Activated CD4-positive, alpha-beta memory T cell treated with anti-CD3 and anti-CD28 coated beads, Interleukin-2, amount 10 ng/mL, durations not matched to agents 7 days and 5 days (primary cell): Measurements from ENCODE around the gene PALLD. TPM values are rescaled to one million over a fixed set of nuclear protein-coding genes. Genes with fewer than 3 reads are reported as not detected.

Experiments used
- CTCF ChIA-PET: fragments of 350-600 bp; sonication (Branson Sonifier 250); formaldehyde crosslinking; loops from one replicate; lab custom pipeline; 2021; ENCODE audit warnings: antibody characterized with exemption, inconsistent platforms; lab: Charles Lee
- POLR2A ChIA-PET: fragments of 350-600 bp; sonication (Branson Sonifier 250); formaldehyde crosslinking; loops from one replicate; lab custom pipeline; 2021; ENCODE audit warnings: antibody characterized with exemption; lab: Charles Lee
- DNase-seq: peaks from one replicate; pipeline ENCODE4 v3.0.0-alpha.2; 2020
- H3K27ac Mint-ChIP-seq: one replicate; pipeline ENCODE4 v1.8.0; 2021; ENCODE audit warnings: mild to moderate bottlenecking, mixed read lengths
- H3K27me3 Mint-ChIP-seq: one replicate; pipeline ENCODE4 v1.8.0; 2021; ENCODE audit warnings: mixed read lengths
- H3K36me3 Mint-ChIP-seq: one replicate; pipeline ENCODE4 v1.8.0; 2021; ENCODE audit warnings: low read depth, mixed read lengths
- H3K4me1 Mint-ChIP-seq: one replicate; pipeline ENCODE4 v1.8.0; 2021; ENCODE audit warnings: mixed read lengths
- H3K4me3 Mint-ChIP-seq: one replicate; pipeline ENCODE4 v1.8.0; 2021; ENCODE audit warnings: mild to moderate bottlenecking, mixed read lengths
- H3K9me3 Mint-ChIP-seq: one replicate; pipeline ENCODE4 v1.8.0; 2021; ENCODE audit warnings: mixed read lengths
- total RNA-seq, 2 experiments: library from RNA; stranded (reverse); gene quantifications; one replicate each; pipeline ENCODE4 v1.2.3, GENCODE V29; 2021

The PALLD gene
- total RNA-seq, 2 experiments from 2014 or later: 5.4 to 5.8 TPM

GRCh38 chr4:168593399-168593798 lies 96.5 kb downstream of the PALLD start:
- DNase-seq: no peak
- H3K4me1 Mint-ChIP-seq: no peaks in the 10 kb centered on the region
- CTCF ChIA-PET: no interaction called here

GRCh38 chr4:168594121-168594520 lies 97.3 kb downstream of the PALLD start:
- ChIA-PET CTCF (interaction anchor here (0.6 kb wide), 1 partner anchor 87 kb away, joined by 3 read pairs; no protein-coding TSS in a partner anchor), POLR2A (no interaction called here)
- no peaks in the 10 kb centered on the region for H3K36me3 Mint-ChIP-seq
- no peaks in the 10 kb centered on the region for H3K9me3 Mint-ChIP-seq
- H3K4me1 Mint-ChIP-seq: no peaks in the 10 kb centered on the region
- H3K4me3 Mint-ChIP-seq: no peak overlapping the region
- peaks cover 7% of the 10 kb centered on the region for H3K27me3 Mint-ChIP-seq
- H3K27ac Mint-ChIP-seq: no peak overlapping the region
- DNase-seq: no peak

More at GRCh38 chr4:168593399-168593798, 96.5 kb downstream of the PALLD start:
- no peaks in the 10 kb centered on the region for H3K36me3 Mint-ChIP-seq
- H3K27me3 Mint-ChIP-seq: peaks cover 7% of the 10 kb centered on the region
- H3K4me3 Mint-ChIP-seq: no peak overlapping the region
- POLR2A ChIA-PET: no interaction called here
- H3K9me3 Mint-ChIP-seq: no peaks in the 10 kb centered on the region
- no peak overlapping the region for H3K27ac Mint-ChIP-seq

- H3K9me3 Mint-ChIP-seq: no peaks in the 10 kb centered on the region
- H3K36me3 Mint-ChIP-seq: no peaks in the 10 kb centered on the region
- ChIA-PET CTCF (interaction anchor here (1.3 kb wide), 1 partner anchor 13 kb away, joined by 4 read pairs; no protein-coding TSS in a partner anchor), POLR2A (no interaction called here)
- H3K27me3 Mint-ChIP-seq: peaks cover 7% of the 10 kb centered on the region
- H3K4me1 Mint-ChIP-seq: no peaks in the 10 kb centered on the region
- H3K27ac Mint-ChIP-seq: no peak overlapping the region
- no peak overlapping the region for H3K4me3 Mint-ChIP-seq
- DNase-seq: no peak
Measured at GRCh38 chr4:168598191-168598590, 101.3 kb downstream of the PALLD start.

- H3K36me3 Mint-ChIP-seq: no peaks in the 10 kb centered on the region
- H3K4me3 Mint-ChIP-seq: no peak overlapping the region
- H3K4me1 Mint-ChIP-seq: no peaks in the 10 kb centered on the region
Measured at GRCh38 chr4:168600796-168601583, 104.1 kb downstream of the PALLD start.

GRCh38 chr4:168601899-168602298 lies 105.0 kb downstream of the PALLD start:
- Mint-ChIP-seq H3K36me3 (no peaks in the 10 kb centered on the region), H3K27ac (no peak overlapping the region), H3K27me3 (peaks cover 12% of the 10 kb centered on the region), H3K4me1 (no peaks in the 10 kb centered on the region), H3K4me3 (no peak overlapping the region), H3K9me3 (no peaks in the 10 kb centered on the region)
- ChIA-PET CTCF (interaction anchor here (1.2 kb wide), 1 partner anchor 9 kb away, joined by 3 read pairs; no protein-coding TSS in a partner anchor), POLR2A (no interaction called here)
- no peak for DNase-seq

More at GRCh38 chr4:168600796-168601583, 104.1 kb downstream of the PALLD start:
- peaks cover 10% of the 10 kb centered on the region for H3K27me3 Mint-ChIP-seq
- POLR2A ChIA-PET: interaction anchor here (0.6 kb wide), 1 partner anchor 211 kb away, joined by 3 read pairs; no protein-coding TSS in a partner anchor
- no peak for DNase-seq
- CTCF ChIA-PET: interaction anchor here (1.2 to 1.4 kb wide), 2 partner anchors 9 to 80 kb away, joined by 3 read pairs; no protein-coding TSS in a partner anchor
- no peaks in the 10 kb centered on the region for H3K9me3 Mint-ChIP-seq
- no peak overlapping the region for H3K27ac Mint-ChIP-seq

- Mint-ChIP-seq H3K9me3 (no peaks in the 10 kb centered on the region), H3K4me3 (no peak overlapping the region), H3K4me1 (no peaks in the 10 kb centered on the region), H3K36me3 (no peaks in the 10 kb centered on the region), H3K27ac (no peak overlapping the region), H3K27me3 (peaks cover 14% of the 10 kb centered on the region)
- CTCF ChIA-PET: no interaction called here
- DNase-seq: no peak
- POLR2A ChIA-PET: no interaction called here
Measured at GRCh38 chr4:168604496-168605373, 107.9 kb downstream of the PALLD start.

- POLR2A ChIA-PET: no interaction called here
- H3K4me1 Mint-ChIP-seq: no peaks in the 10 kb centered on the region
- peaks cover 14% of the 10 kb centered on the region for H3K27me3 Mint-ChIP-seq
- H3K27ac Mint-ChIP-seq: no peak overlapping the region
- H3K36me3 Mint-ChIP-seq: no peaks in the 10 kb centered on the region
- H3K9me3 Mint-ChIP-seq: no peaks in the 10 kb centered on the region
- CTCF ChIA-PET: no interaction called here
- H3K4me3 Mint-ChIP-seq: no peak overlapping the region
- no peak for DNase-seq
Measured at GRCh38 chr4:168605411-168605810, 108.6 kb downstream of the PALLD start.

- CTCF ChIA-PET: interaction anchor here (0.6 kb wide), 1 partner anchor 336 kb away, joined by 3 read pairs; no protein-coding TSS in a partner anchor
- Mint-ChIP-seq H3K4me3 (no peak overlapping the region), H3K27me3 (peaks cover 17% of the 10 kb centered on the region), H3K9me3 (no peaks in the 10 kb centered on the region), H3K27ac (no peak overlapping the region), H3K4me1 (no peaks in the 10 kb centered on the region), H3K36me3 (no peaks in the 10 kb centered on the region)
- DNase-seq: no peak
- POLR2A ChIA-PET: no interaction called here
Measured at GRCh38 chr4:168607215-168607614, 110.4 kb downstream of the PALLD start.

GRCh38 chr4:168608771-168609170 lies 111.9 kb downstream of the PALLD start:
- Mint-ChIP-seq H3K27ac (no peak overlapping the region), H3K4me3 (no peak overlapping the region), H3K4me1 (no peaks in the 10 kb centered on the region), H3K27me3 (peaks cover 21% of the 10 kb centered on the region), H3K9me3 (no peaks in the 10 kb centered on the region), H3K36me3 (no peaks in the 10 kb centered on the region)
- CTCF ChIA-PET: no interaction called here
- no peak for DNase-seq
- POLR2A ChIA-PET: no interaction called here

GRCh38 chr4:168609369-168609768 lies 112.5 kb downstream of the PALLD start:
- Mint-ChIP-seq H3K4me1 (no peaks in the 10 kb centered on the region), H3K9me3 (no peaks in the 10 kb centered on the region), H3K27ac (no peak overlapping the region), H3K36me3 (no peaks in the 10 kb centered on the region), H3K27me3 (peaks cover 15% of the 10 kb centered on the region), H3K4me3 (no peak overlapping the region)
- CTCF ChIA-PET: no interaction called here
- POLR2A ChIA-PET: no interaction called here
- no peak for DNase-seq

- ChIA-PET POLR2A (no interaction called here), CTCF (no interaction called here)
- no peaks in the 10 kb centered on the region for H3K36me3 Mint-ChIP-seq
- no peak overlapping the region for H3K27ac Mint-ChIP-seq
- H3K4me3 Mint-ChIP-seq: no peak overlapping the region
- DNase-seq: no peak
- no peaks in the 10 kb centered on the region for H3K4me1 Mint-ChIP-seq
- H3K9me3 Mint-ChIP-seq: no peaks in the 10 kb centered on the region
- peaks cover 20% of the 10 kb centered on the region for H3K27me3 Mint-ChIP-seq
Measured at GRCh38 chr4:168610911-168611530, 114.2 kb downstream of the PALLD start.

- no peaks in the 10 kb centered on the region for H3K36me3 Mint-ChIP-seq
- no peak overlapping the region for H3K4me3 Mint-ChIP-seq
- H3K27ac Mint-ChIP-seq: no peak overlapping the region
- H3K27me3 Mint-ChIP-seq: peaks cover 17% of the 10 kb centered on the region
- H3K9me3 Mint-ChIP-seq: no peaks in the 10 kb centered on the region
- DNase-seq: no peak
- CTCF ChIA-PET: no interaction called here
- POLR2A ChIA-PET: no interaction called here
- H3K4me1 Mint-ChIP-seq: no peaks in the 10 kb centered on the region
Measured at GRCh38 chr4:168612450-168613135, 115.7 kb downstream of the PALLD start.
